ENCODE results near the gene ZSCAN32. TPM values are rescaled to one million over a fixed set of nuclear protein-coding genes. Genes with fewer than 3 reads are reported as not detected.

Gene ZSCAN32
- total RNA-seq, 1 experiment from 2014 or later: 20.0 TPM

DNA sequence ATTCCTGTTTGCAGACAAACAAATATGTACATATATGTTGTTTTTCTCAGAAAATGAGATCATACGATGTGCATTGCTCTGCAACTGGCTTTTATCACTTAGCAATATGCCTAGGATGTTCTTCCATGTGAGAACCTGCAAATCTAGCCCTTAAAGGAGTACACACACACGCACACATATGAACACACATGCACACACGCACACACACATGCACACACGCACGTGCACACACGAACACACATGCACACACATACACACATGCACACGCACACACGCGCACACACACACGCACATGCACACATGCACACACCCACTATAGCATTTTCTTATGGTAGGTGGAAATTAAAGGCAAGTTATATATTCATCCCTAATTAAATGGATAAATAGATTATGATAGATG, 53.2 kb downstream of the ZSCAN32 start:
- Histone ChIP-seq H3K4me2 (ENCODE audit: low read length) (no peak overlapping the region), H3K27ac (ENCODE audit: low read depth, low read length) (no peak overlapping the region), H3K9ac (ENCODE audit: low read length) (no peak overlapping the region), H3K9me3 (ENCODE audit: control insufficient read depth in 1 of 2, insufficient read depth in 1 of 2, low read depth in 1 of 2, low read length in 2 of 2) (no peaks in the 10 kb centered on the region), H3K36me3 (ENCODE audit: control insufficient read depth in 1 of 2, insufficient read depth in 2 of 2, low read length in 2 of 2) (no peaks in the 10 kb centered on the region), H3K4me3 (replicated peaks in 1 of 2; ENCODE audit: low read depth in 1 of 2, low read length in 2 of 2) (no peak overlapping the region), H2AFZ (ENCODE audit: low read depth, low read length, poor library complexity, severe bottlenecking) (no peak overlapping the region), H3K79me2 (ENCODE audit: insufficient read depth, low read length) (no peaks in the 10 kb centered on the region), H4K20me1 (ENCODE audit: insufficient read depth) (no peaks in the 10 kb centered on the region), H3K9me2 (ENCODE audit: insufficient read depth) (no peaks in the 10 kb centered on the region), H3K27me3 (ENCODE audit: insufficient read depth, low read length) (no peaks in the 10 kb centered on the region), H3K4me1 (ENCODE audit: control insufficient read depth in 1 of 2, insufficient read depth in 2 of 2, low read length in 2 of 2) (no peaks in the 10 kb centered on the region)
- DNase-seq (ENCODE audit: low read depth, low spot score): no peak
- BruUV-seq (replicated peaks): no TSS peak
- no peak for TF ChIP-seq EZH2 (IDR thresholded peaks at IDR 0.05)
- TF ChIP-seq, protein P1, sequence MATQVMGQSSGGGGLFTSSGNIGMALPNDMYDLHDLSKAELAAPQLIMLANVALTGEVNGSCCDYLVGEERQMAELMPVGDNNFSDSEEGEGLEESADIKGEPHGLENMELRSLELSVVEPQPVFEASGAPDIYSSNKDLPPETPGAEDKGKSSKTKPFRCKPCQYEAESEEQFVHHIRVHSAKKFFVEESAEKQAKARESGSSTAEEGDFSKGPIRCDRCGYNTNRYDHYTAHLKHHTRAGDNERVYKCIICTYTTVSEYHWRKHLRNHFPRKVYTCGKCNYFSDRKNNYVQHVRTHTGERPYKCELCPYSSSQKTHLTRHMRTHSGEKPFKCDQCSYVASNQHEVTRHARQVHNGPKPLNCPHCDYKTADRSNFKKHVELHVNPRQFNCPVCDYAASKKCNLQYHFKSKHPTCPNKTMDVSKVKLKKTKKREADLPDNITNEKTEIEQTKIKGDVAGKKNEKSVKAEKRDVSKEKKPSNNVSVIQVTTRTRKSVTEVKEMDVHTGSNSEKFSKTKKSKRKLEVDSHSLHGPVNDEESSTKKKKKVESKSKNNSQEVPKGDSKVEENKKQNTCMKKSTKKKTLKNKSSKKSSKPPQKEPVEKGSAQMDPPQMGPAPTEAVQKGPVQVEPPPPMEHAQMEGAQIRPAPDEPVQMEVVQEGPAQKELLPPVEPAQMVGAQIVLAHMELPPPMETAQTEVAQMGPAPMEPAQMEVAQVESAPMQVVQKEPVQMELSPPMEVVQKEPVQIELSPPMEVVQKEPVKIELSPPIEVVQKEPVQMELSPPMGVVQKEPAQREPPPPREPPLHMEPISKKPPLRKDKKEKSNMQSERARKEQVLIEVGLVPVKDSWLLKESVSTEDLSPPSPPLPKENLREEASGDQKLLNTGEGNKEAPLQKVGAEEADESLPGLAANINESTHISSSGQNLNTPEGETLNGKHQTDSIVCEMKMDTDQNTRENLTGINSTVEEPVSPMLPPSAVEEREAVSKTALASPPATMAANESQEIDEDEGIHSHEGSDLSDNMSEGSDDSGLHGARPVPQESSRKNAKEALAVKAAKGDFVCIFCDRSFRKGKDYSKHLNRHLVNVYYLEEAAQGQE (IDR thresholded peaks at IDR 0.05; ENCODE audit: low read depth): no peak
- TF ChIP-seq JUND (IDR thresholded peaks at IDR 0.05): no peak
- no peak for TF ChIP-seq FOSL1 (IDR thresholded peaks at IDR 0.05; ENCODE audit: low read depth)
- no peak for TF ChIP-seq SIN3A (IDR thresholded peaks at IDR 0.05; ENCODE audit: low read depth)
- TF ChIP-seq, protein P2, sequence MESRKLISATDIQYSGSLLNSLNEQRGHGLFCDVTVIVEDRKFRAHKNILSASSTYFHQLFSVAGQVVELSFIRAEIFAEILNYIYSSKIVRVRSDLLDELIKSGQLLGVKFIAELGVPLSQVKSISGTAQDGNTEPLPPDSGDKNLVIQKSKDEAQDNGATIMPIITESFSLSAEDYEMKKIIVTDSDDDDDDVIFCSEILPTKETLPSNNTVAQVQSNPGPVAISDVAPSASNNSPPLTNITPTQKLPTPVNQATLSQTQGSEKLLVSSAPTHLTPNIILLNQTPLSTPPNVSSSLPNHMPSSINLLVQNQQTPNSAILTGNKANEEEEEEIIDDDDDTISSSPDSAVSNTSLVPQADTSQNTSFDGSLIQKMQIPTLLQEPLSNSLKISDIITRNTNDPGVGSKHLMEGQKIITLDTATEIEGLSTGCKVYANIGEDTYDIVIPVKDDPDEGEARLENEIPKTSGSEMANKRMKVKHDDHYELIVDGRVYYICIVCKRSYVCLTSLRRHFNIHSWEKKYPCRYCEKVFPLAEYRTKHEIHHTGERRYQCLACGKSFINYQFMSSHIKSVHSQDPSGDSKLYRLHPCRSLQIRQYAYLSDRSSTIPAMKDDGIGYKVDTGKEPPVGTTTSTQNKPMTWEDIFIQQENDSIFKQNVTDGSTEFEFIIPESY (IDR thresholded peaks at IDR 0.05; ENCODE audit: extremely low read depth, insufficient replicate concordance, low read length): no peak
- TF ChIP-seq POLR2A (IDR thresholded peaks at IDR 0.05; ENCODE audit: borderline replicate concordance, extremely low read depth, insufficient read depth, insufficient read length): no peak
- TF ChIP-seq EGR1 (IDR thresholded peaks at IDR 0.05; ENCODE audit: low read depth): no peak
- TF ChIP-seq CBX3 (IDR thresholded peaks at IDR 0.05; ENCODE audit: low read depth): no peak
- no peak for TF ChIP-seq ELF1 (IDR thresholded peaks at IDR 0.05; ENCODE audit: borderline replicate concordance, low read depth)
- TF ChIP-seq EZH2phosphoT487 (IDR thresholded peaks at IDR 0.05; ENCODE audit: borderline replicate concordance): no peak
- no peak for TF ChIP-seq CEBPB (IDR thresholded peaks at IDR 0.05; ENCODE audit: low read depth)
- no peak for TF ChIP-seq ZFX (IDR thresholded peaks at IDR 0.05)
- TF ChIP-seq, protein P3, sequence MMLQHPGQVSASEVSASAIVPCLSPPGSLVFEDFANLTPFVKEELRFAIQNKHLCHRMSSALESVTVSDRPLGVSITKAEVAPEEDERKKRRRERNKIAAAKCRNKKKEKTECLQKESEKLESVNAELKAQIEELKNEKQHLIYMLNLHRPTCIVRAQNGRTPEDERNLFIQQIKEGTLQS (IDR thresholded peaks at IDR 0.05): no peak
- intact Hi-C loops (cut with micrococcal nuclease): no loop called here
- CTCF ChIA-PET: no interaction called here
- no peak for ATAC-seq
- POLR2A ChIA-PET: no interaction called here
- RAD21 ChIA-PET (ENCODE audit: low non-redundant PET in 1 of 2, low total read pairs in 2 of 2, uncharacterized antibody in 2 of 2, unreplicated experiment in 2 of 2): no interaction called here

Measured in HCT116 (cell line).